Mucosa of descending colon (tissue), 3 donors: ENCODE measurements around the gene ATL2. TPM values are rescaled to one million over a fixed set of nuclear protein-coding genes. Genes with fewer than 3 reads are reported as not detected.
"Not testable (repeated sequence)": the region's sequence is repeated elsewhere in the genome, so short reads cannot be mapped to it uniquely, and the experiment has no call there.

Experiments used
- ATAC-seq: fragments of 200-7000 bp; cut with Tn5 transposase; one replicate; pipeline ENCODE4 v1.9.1; 2020; ENCODE audit warnings: mild to moderate bottlenecking, moderate library complexity
- DNase-seq, 3 donors: peaks; one replicate each; pipeline ENCODE4 v3.0.0-alpha.2; 2020
- H3K36me3 ChIP-seq: fragments of 200-600 bp; one replicate; pipeline ENCODE4 v1.8.0; 2021; ENCODE audit warnings: low read depth, mild to moderate bottlenecking
- H3K4me1 ChIP-seq: fragments of 200-600 bp; one replicate; pipeline ENCODE4 v1.8.0; 2021; ENCODE audit warnings: low read depth, mild to moderate bottlenecking
- H3K4me3 ChIP-seq: fragments of 200-600 bp; one replicate; pipeline ENCODE4 v1.8.0; 2021; ENCODE audit warnings: mild to moderate bottlenecking
- H3K9me3 ChIP-seq: fragments of 200-600 bp; one replicate; pipeline ENCODE4 v1.8.0; 2021; ENCODE audit warnings: mild to moderate bottlenecking
- CTCF ChIP-seq: fragments of 200-600 bp; IDR thresholded peaks from one replicate; pipeline ENCODE4 v1.8.0; 2022; ENCODE audit warnings: antibody characterized with exemption, mild to moderate bottlenecking
- intact Hi-C, 2 donors: fragments of 100-400 bp; cut with DNase I in 1 of 2; cut with micrococcal nuclease in 1 of 2; formaldehyde crosslinking; loops; one replicate each; pipeline versions ENCODE4 v1.11.0 to v1.11.1; 2022; cut with DNase I, micrococcal nuclease
- total RNA-seq, 3 donors: library from RNA; stranded (reverse); fragmentation: NEBNext Ultra II Directional in 2 of 3; extraction: Animal tissue kit (Norgen Biotek cat#: 25700) in 2 of 3; gene quantifications; one replicate each; pipeline versions ENCODE4 v1.2.1 to v1.2.4, GENCODE V29; 2021 to 2023
- donor health status: DM: no; HTN: no; CAD: no; lungs with moderate emphysema.
- donor health status: DM: no; HTN: no; CAD: no.
- donor health status: DM: no; HTN: yes; CAD: no.

The ATL2 gene
- total RNA-seq, 3 donors from 2014 or later: 49.3 to 166 (median 53.5) TPM

- H3K4me1 ChIP-seq: no peaks in the 10 kb centered on the region
- no peak for TF ChIP-seq CTCF
- H3K4me3 ChIP-seq: no peak overlapping the region
- no peaks in the 10 kb centered on the region for H3K9me3 ChIP-seq
- H3K36me3 ChIP-seq: no peaks in the 10 kb centered on the region
- intact Hi-C loops: no loop called here
- DNase-seq (no peak), ATAC-seq (no peak)
These were observed 9.3 kb upstream of the ATL2 start for GRCh38 chr2:38386377-38386776.

GRCh38 chr2:38384338-38384737 is 7.3 kb upstream of the ATL2 start:
- no peaks in the 10 kb centered on the region for H3K4me1 ChIP-seq
- H3K4me3 ChIP-seq: no peak overlapping the region
- DNase-seq (no peak), ATAC-seq (peak; percentile 70)
- TF ChIP-seq CTCF: no peak
- no peaks in the 10 kb centered on the region for H3K36me3 ChIP-seq
- intact Hi-C loops: no loop called here
- no peaks in the 10 kb centered on the region for H3K9me3 ChIP-seq

- peak; percentile 39 for ATAC-seq
- H3K4me3 ChIP-seq, H3K4me1 ChIP-seq, intact Hi-C loops, H3K36me3 ChIP-seq, H3K9me3 ChIP-seq, DNase-seq: not testable (repeated sequence)
These were observed 6.7 kb upstream of the ATL2 start for GRCh38 chr2:38383741-38384140.

GRCh38 chr2:38381381-38382143 is 4.5 kb upstream of the ATL2 start:
- DNase-seq (no peak), ATAC-seq (no peak)
- TF ChIP-seq CTCF: no peak
- Histone ChIP-seq H3K36me3 (no peaks in the 10 kb centered on the region), H3K4me1 (peaks cover 6% of the 10 kb centered on the region), H3K9me3 (no peaks in the 10 kb centered on the region), H3K4me3 (no peak overlapping the region)
- intact Hi-C loops: no loop called here

GRCh38 chr2:38380397-38381130 is 3.5 kb upstream of the ATL2 start:
- ATAC-seq (no peak), DNase-seq (no peak)
- intact Hi-C loops: no loop called here

More at GRCh38 chr2:38380397-38381130, 3.5 kb upstream of the ATL2 start:
- peaks cover 6% of the 10 kb centered on the region for H3K4me1 ChIP-seq
- TF ChIP-seq CTCF: no peak
- no peaks in the 10 kb centered on the region for H3K9me3 ChIP-seq
- H3K36me3 ChIP-seq: no peaks in the 10 kb centered on the region
- H3K4me3 ChIP-seq: no peak overlapping the region
